Gastrocnemius medialis (tissue), 4 donors: ENCODE data around the gene VAX1. TPM values are rescaled to one million over a fixed set of nuclear protein-coding genes. Genes with fewer than 3 reads are reported as not detected.
A peak's percentile ranks its signal among the peaks of the same experiment; 100 is the strongest.

Experiments used
- ATAC-seq, 2 donors: fragments of 150-250 bp; one replicate each; pipeline ENCODE4 v1.9.1; 2016
- DNase-seq, 2 donors: peaks; one replicate each; pipeline ENCODE4 v3.0.0-alpha.2; 2019
- H3K27ac ChIP-seq, 4 donors: fragments of 200-600 bp; sonication (generic); 1 replicate in 1 of 4; 2 replicates in 3 of 4; pipeline ENCODE4 v1.5.1; 2016 to 2018; ENCODE audit warnings: mild to moderate bottlenecking in 2 of 4, moderate library complexity in 1 of 4
- H3K27me3 ChIP-seq, 3 donors: fragments of 200-600 bp; sonication (generic) in 2 of 3; 1 replicate in 1 of 3; 2 replicates in 2 of 3; pipeline versions ENCODE4 v1.5.1 to v1.6.0; 2016 to 2019; ENCODE audit warnings: mild to moderate bottlenecking in 1 of 3, moderate library complexity in 1 of 3
- H3K36me3 ChIP-seq, 2 donors: fragments of 200-600 bp; sonication (generic) in 1 of 2; one replicate each; pipeline ENCODE4 v1.5.1; 2017 to 2018
- H3K4me1 ChIP-seq, 2 donors: fragments of 200-600 bp; sonication (generic) in 1 of 2; one replicate each; pipeline ENCODE4 v1.5.1; 2016 to 2017; ENCODE audit warnings: mild to moderate bottlenecking in 2 of 2
- H3K4me3 ChIP-seq, 4 donors: fragments of 200-600 bp; sonication (generic) in 3 of 4; 1 replicate in 1 of 4; 2 replicates in 3 of 4; pipeline ENCODE4 v1.5.1; 2016 to 2019; ENCODE audit warnings: mild to moderate bottlenecking in 2 of 4
- H3K9me3 ChIP-seq, 3 donors: fragments of 200-600 bp; sonication (generic) in 2 of 3; 1 replicate in 1 of 3; 2 replicates in 2 of 3; pipeline ENCODE4 v1.5.1; 2016 to 2019
- POLR2A ChIP-seq, 2 donors: fragments of 450-650 bp; IDR thresholded peaks; one replicate each; pipeline ENCODE4 v1.6.1; 2017; ENCODE audit warnings: antibody characterized with exemption in 2 of 2, mild to moderate bottlenecking in 2 of 2, moderate library complexity in 2 of 2
- in situ Hi-C, 4 donors: fragments of 200-750 bp; cut with MboI; loops; one replicate each; pipeline versions ENCODE4 v1.15.0 to v1.8.0; 2017; ENCODE audit warnings: low sequenced_read_pairs in 4 of 4
- intact Hi-C: fragments of 100-400 bp; cut with DNase I; formaldehyde crosslinking; loops from one replicate; pipeline ENCODE4 v1.15.1; 2023; ENCODE audit warnings: low total_unique reads
- total RNA-seq, 4 donors: library from RNA; depleted of rRNA; stranded (reverse); fragments of >200 nt; gene quantifications; one replicate each; pipeline versions ENCODE4 v1.1.0 to v1.2.3, GENCODE V29; 2016
- TF ChIP-seq, protein P1 (sequence below), 5 experiments: fragments of 450-650 bp in 3 of 5; fragments of 200-600 bp in 2 of 5; sonication (generic) in 2 of 5; IDR thresholded peaks in 4 of 5; conservative IDR thresholded peaks in 1 of 5; 1 replicate in 4 of 5; 2 replicates in 1 of 5; pipeline ENCODE4 v1.5.1; 2016 to 2019; ENCODE audit warnings: antibody characterized with exemption in 5 of 5, mild to moderate bottlenecking in 3 of 5, moderate library complexity in 3 of 5

Gene VAX1
- total RNA-seq, 4 donors from 2014 or later = not detected

DNA sequence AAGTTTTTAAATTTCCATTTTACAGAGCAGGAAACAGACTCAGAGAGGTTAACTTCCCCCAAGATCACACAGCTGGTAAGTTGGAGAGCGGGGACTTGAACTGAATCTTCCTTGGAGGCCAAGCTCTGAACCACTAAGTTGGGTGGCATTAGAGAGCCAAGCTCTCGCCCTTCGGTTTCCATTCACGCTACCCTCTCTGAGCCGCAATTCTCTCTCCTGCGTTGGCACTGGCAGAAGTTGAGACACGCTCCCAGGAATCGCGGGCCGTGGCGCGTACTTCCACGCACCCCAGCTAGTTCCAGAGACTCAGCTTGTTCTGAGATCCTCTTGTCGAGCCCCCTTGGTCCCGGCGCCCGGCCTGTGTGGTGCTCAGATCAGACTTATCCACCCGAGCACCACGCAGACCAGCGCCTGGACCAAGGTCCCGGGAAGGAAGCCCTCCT is 29.3 kb upstream of the VAX1 start:
- H3K4me3 ChIP-seq = peak overlapping the region in 1 of 4 donors; percentile 36
- ATAC-seq (no peak), DNase-seq (no peak)
- in situ Hi-C loops = loop anchor here in 1 of 4 donors (25.0 kb wide), 1 partner anchor 480 kb away; no protein-coding TSS in a partner anchor
- H3K4me1 ChIP-seq = peaks cover 0 to 9% of the 10 kb centered on the region in 2 donors
- no peak overlapping the region for H3K27ac ChIP-seq
- peaks cover 89 to 95% (median 93%) of the 10 kb centered on the region in 3 donors for H3K27me3 ChIP-seq
- intact Hi-C loops = loop anchor here (2.0 kb wide), 1 partner anchor 371 kb away; no protein-coding TSS in a partner anchor
- TF ChIP-seq POLR2A (IDR thresholded peaks at IDR 0.05) = no peak
- TF ChIP-seq, protein P1, sequence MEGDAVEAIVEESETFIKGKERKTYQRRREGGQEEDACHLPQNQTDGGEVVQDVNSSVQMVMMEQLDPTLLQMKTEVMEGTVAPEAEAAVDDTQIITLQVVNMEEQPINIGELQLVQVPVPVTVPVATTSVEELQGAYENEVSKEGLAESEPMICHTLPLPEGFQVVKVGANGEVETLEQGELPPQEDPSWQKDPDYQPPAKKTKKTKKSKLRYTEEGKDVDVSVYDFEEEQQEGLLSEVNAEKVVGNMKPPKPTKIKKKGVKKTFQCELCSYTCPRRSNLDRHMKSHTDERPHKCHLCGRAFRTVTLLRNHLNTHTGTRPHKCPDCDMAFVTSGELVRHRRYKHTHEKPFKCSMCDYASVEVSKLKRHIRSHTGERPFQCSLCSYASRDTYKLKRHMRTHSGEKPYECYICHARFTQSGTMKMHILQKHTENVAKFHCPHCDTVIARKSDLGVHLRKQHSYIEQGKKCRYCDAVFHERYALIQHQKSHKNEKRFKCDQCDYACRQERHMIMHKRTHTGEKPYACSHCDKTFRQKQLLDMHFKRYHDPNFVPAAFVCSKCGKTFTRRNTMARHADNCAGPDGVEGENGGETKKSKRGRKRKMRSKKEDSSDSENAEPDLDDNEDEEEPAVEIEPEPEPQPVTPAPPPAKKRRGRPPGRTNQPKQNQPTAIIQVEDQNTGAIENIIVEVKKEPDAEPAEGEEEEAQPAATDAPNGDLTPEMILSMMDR (IDR thresholded peaks at IDR 0.05 in 4 of 5, conservative IDR thresholded peaks at IDR 0.05 in 1 of 5) = no peak
- no peaks in the 10 kb centered on the region for H3K36me3 ChIP-seq
- H3K9me3 ChIP-seq = no peaks in the 10 kb centered on the region

DNA sequence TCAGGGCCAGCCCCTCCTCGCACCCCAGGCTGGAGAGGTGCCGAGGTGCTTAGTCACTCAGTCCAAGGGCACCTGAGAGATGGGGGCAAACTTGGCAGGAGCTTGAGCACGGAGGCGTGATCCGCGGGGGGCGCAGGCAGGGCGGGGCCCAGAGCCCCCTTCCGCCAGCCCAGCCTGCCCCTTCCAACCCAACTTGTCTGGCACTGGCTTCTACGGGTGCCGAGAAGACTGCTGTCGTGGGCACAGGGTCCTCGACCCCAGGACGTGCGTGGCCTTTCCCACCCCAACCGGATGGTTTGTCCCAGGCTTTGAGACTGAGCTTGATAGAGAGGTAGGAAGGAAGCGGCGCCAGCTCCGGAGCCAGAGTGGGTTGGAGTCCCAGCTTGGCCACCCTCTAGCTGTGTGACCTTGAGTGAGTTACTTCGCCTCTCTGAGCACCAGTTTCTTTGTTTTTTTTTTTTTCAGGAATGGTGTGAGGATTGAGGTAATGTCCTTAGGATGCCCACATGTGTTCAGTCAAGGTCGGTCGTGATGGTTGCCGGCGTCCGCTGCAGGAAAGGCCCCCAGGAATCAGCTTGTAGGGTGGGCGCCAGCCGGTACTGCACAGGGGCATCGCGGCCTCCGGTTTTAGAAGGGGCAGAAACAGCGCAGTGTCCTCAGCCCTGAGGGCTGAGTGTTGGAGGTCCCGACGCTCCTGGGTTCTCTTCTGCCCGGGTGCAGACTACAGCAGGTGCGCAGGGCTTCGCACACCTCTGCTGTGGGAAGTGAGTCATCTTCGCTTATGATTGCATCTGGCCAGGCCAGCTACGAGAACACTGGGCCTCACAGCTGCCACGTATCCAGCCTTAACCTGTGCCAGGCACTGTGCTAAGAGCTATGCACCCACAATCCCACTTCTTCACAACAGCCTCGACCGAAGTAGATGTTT is 28.6 kb upstream of the VAX1 start:
- ATAC-seq = no peak
- Histone ChIP-seq H3K27me3 (peaks cover 90 to 95% (median 95%) of the 10 kb centered on the region in 3 donors), H3K27ac (no peak overlapping the region), H3K4me3 (no peak overlapping the region), H3K9me3 (no peaks in the 10 kb centered on the region), H3K36me3 (no peaks in the 10 kb centered on the region), H3K4me1 (peaks cover 0 to 9% of the 10 kb centered on the region in 2 donors)
- TF ChIP-seq, protein P1 (IDR thresholded peaks at IDR 0.05 in 4 of 5, conservative IDR thresholded peaks at IDR 0.05 in 1 of 5) = no peak
- TF ChIP-seq POLR2A (IDR thresholded peaks at IDR 0.05) = no peak
- DNase-seq = no peak
- in situ Hi-C loops = loop anchor here in 1 of 4 donors (25.0 kb wide), 1 partner anchor 479 kb away; no protein-coding TSS in a partner anchor
- intact Hi-C loops = loop anchor here (2.0 kb wide), 1 partner anchor 370 kb away; no protein-coding TSS in a partner anchor

DNA sequence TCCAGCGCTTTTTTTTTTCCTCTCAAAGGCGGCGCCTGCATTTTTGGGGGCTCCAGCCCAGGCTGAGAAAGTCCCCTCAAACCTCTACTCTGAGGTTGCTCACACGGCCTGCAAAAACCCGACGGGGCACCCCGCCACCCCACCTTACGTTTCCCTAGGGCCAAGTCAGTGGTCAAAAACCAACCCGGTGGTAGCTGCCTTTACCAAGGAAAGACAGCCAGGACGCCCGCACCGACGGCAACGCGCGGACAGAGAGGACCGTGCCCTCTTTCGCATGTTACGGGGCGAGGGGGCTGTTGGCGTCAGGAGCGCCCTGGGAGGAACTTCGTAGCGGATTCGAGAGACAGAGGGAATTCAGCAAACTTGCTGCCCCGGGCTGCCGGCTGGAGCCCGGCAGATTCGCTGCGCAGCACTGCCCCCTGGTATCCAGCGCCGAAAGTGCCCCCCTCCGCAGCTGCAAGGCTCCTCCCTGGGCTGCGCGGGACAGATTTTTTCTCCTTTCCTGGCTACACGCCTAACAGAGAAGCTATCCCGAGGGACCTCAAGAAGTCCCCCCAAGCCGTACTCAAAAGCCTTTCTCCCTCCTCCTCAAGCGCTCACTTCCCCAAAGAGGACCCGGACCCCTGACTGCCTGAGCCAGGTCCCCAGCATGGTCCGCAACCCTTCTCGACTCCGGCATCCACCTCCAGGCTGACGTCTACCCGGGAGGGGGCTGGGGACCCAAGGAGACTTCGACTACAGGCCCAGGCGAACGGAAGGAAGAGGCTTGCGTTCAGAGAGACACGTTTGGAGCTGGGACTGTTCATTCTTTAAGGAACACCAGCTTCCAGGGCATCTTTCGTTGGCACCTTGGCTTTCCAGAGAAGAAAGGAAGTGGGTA is 27.7 kb upstream of the VAX1 start:
- in situ Hi-C loops = loop anchor here in 1 of 4 donors (25.0 kb wide), 1 partner anchor 478 kb away; no protein-coding TSS in a partner anchor
- peaks cover 0 to 9% of the 10 kb centered on the region in 2 donors for H3K4me1 ChIP-seq

More for the DNA sequence above, 27.7 kb upstream of the VAX1 start:
- no peak for TF ChIP-seq POLR2A (IDR thresholded peaks at IDR 0.05)
- TF ChIP-seq, protein P1 (IDR thresholded peaks at IDR 0.05 in 4 of 5, conservative IDR thresholded peaks at IDR 0.05 in 1 of 5) = peak in 2 of 5 experiments; percentile 13 to 31
- H3K27ac ChIP-seq = no peak overlapping the region
- ATAC-seq = no peak
- H3K9me3 ChIP-seq = no peaks in the 10 kb centered on the region
- intact Hi-C loops = loop anchor here (2.0 kb wide), 1 partner anchor 369 kb away; no protein-coding TSS in a partner anchor
- H3K36me3 ChIP-seq = no peaks in the 10 kb centered on the region
- peak overlapping the region in 2 of 4 donors; percentile 25 to 36 for H3K4me3 ChIP-seq
- no peak for DNase-seq
- peaks cover 96 to 97% (median 96%) of the 10 kb centered on the region in 3 donors for H3K27me3 ChIP-seq
